IMR-90 (cell line): ENCODE results near the gene TGFBR1. TPM values are rescaled to one million over a fixed set of nuclear protein-coding genes. Genes with fewer than 3 reads are reported as not detected.

Experiments
- ATAC-seq: fragments of 200-7000 bp; cut with Tn5 transposase; 2 replicates; pipeline ENCODE4 v1.9.1; 2020; ENCODE audit warnings: low read depth, mild to moderate bottlenecking, moderate library complexity
- BruUV-seq: library from RNA; stranded (reverse); fragments of 400-500 nt; replicated peaks from 2 replicates; lab custom pipeline; 2021; lab: Mats Ljungman, UMichigan
- CTCF ChIA-PET: fragments of 300-600 bp; formaldehyde crosslinking; extraction: SDS; loops from one replicate; lab custom pipeline; 2021; ENCODE audit warnings: antibody characterized with exemption; lab: Yijun Ruan, JAX
- POLR2A ChIA-PET: fragments of 300-600 bp; sonication (Branson Sonifier 250); formaldehyde crosslinking; loops from one replicate; lab custom pipeline; 2022; ENCODE audit warnings: antibody characterized with exemption; ENCODE audit not compliant: unreplicated experiment; lab: Charles Lee
- DNase-seq: peaks from one replicate; pipeline ENCODE4 v3.0.0; 2013
- H2AFZ ChIP-seq: replicated peaks from 2 replicates; pipeline ENCODE3; 2013; ENCODE audit warnings: low read length, mild to moderate bottlenecking; ENCODE audit not compliant: poor library complexity
- H2AK5ac ChIP-seq: 2 replicates; pipeline ENCODE4 v1.6.1; 2013; ENCODE audit warnings: low read depth, low read length, inconsistent platforms
- H2AK9ac ChIP-seq: replicated peaks from 2 replicates; pipeline ENCODE3; 2013; ENCODE audit warnings: mild to moderate bottlenecking, low read depth, low read length, moderate library complexity; ENCODE audit not compliant: poor library complexity
- H2BK120ac ChIP-seq: 2 replicates; pipeline ENCODE4 v1.6.1; 2013; ENCODE audit warnings: low read depth, low read length, inconsistent platforms
- H2BK15ac ChIP-seq: 3 replicates; pipeline ENCODE4 v1.6.1; 2013; ENCODE audit warnings: low read depth, low read length, inconsistent platforms
- H2BK20ac ChIP-seq: 2 replicates; pipeline ENCODE4 v1.6.1; 2013; ENCODE audit warnings: low read depth, mild to moderate bottlenecking, inconsistent platforms, low read length, moderate library complexity
- H2BK5ac ChIP-seq: 2 replicates; pipeline ENCODE4 v1.6.1; 2013; ENCODE audit warnings: mild to moderate bottlenecking, low read depth, low read length, inconsistent platforms; ENCODE audit not compliant: poor library complexity, severe bottlenecking
- H3K14ac ChIP-seq: replicated peaks from 2 replicates; pipeline ENCODE4 v1.6.1; 2013; ENCODE audit warnings: low read depth, low read length, inconsistent platforms
- H3K18ac ChIP-seq: 2 replicates; pipeline ENCODE4 v1.6.1; 2013; ENCODE audit warnings: low read depth, low read length, control low read depth
- H3K23ac ChIP-seq: 2 replicates; pipeline ENCODE4 v1.6.1; 2013; ENCODE audit warnings: low read depth, low read length, inconsistent platforms
- H3K27ac ChIP-seq: 2 replicates; pipeline ENCODE4 v1.5.1; 2013; ENCODE audit warnings: mild to moderate bottlenecking, control low read depth, low read length; ENCODE audit not compliant: insufficient read depth
- H3K27me3 ChIP-seq: 2 replicates; pipeline ENCODE4 v1.6.1; 2013; ENCODE audit warnings: low read length; ENCODE audit not compliant: control insufficient read depth, insufficient read depth
- H3K36me3 ChIP-seq: 2 replicates; pipeline ENCODE4 v1.6.1; 2013; ENCODE audit warnings: low read length, mixed read lengths; ENCODE audit not compliant: control insufficient read depth, insufficient read depth
- H3K4ac ChIP-seq: 2 replicates; pipeline ENCODE4 v1.6.1; 2013; ENCODE audit warnings: low read depth, low read length, inconsistent platforms
- H3K4me1 ChIP-seq: 2 replicates; pipeline ENCODE4 v1.6.1; 2013; ENCODE audit warnings: low read length, mixed read lengths; ENCODE audit not compliant: control insufficient read depth, insufficient read depth
- H3K4me2 ChIP-seq: 2 replicates; pipeline ENCODE4 v1.6.1; 2013; ENCODE audit warnings: low read depth, mild to moderate bottlenecking, control low read depth, low read length, moderate library complexity
- H3K4me3 ChIP-seq: 2 replicates; pipeline ENCODE4 v1.5.1; 2013; ENCODE audit warnings: low read depth, mild to moderate bottlenecking, control low read depth, low read length, moderate library complexity; ENCODE audit not compliant: insufficient read depth
- H3K56ac ChIP-seq: 2 replicates; pipeline ENCODE4 v1.6.1; 2013; ENCODE audit warnings: low read length, inconsistent platforms; ENCODE audit not compliant: insufficient read depth; ENCODE audit errors: extremely low read depth
- H3K79me1 ChIP-seq, 2 experiments: 2 replicates each; pipeline ENCODE4 v1.6.1; 2013; ENCODE audit warnings: low read length in 2 of 2, inconsistent platforms in 1 of 2, low read depth in 1 of 2
- H3K9ac ChIP-seq: 2 replicates; pipeline ENCODE4 v1.6.1; 2013; ENCODE audit warnings: low read depth, low read length, control low read depth
- H3K9me1 ChIP-seq: 2 replicates; pipeline ENCODE4 v1.6.1; 2013; ENCODE audit warnings: low read length, inconsistent platforms; ENCODE audit not compliant: insufficient read depth
- H3K9me3 ChIP-seq: 2 replicates; pipeline ENCODE4 v1.6.1; 2013; ENCODE audit warnings: low read length; ENCODE audit not compliant: control insufficient read depth, insufficient read depth
- H4K20me1 ChIP-seq: 2 replicates; pipeline ENCODE4 v1.6.1; 2013; ENCODE audit warnings: low read length, inconsistent platforms; ENCODE audit not compliant: insufficient read depth
- H4K5ac ChIP-seq: 2 replicates; pipeline ENCODE4 v1.6.1; 2013; ENCODE audit warnings: mild to moderate bottlenecking, low read depth, low read length, control low read depth
- H4K8ac ChIP-seq, 2 experiments: 2 replicates each; pipeline ENCODE4 v1.6.1; 2013; ENCODE audit warnings: low read depth in 2 of 2, low read length in 2 of 2, control low read depth in 1 of 2, inconsistent platforms in 1 of 2
- H4K91ac ChIP-seq: 2 replicates; pipeline ENCODE4 v1.6.1; 2013; ENCODE audit warnings: low read depth, low read length, inconsistent platforms; ENCODE audit not compliant: insufficient read depth
- FOS ChIP-seq: fragments of 150-350 bp; IDR thresholded peaks from 2 replicates; pipeline ENCODE4 v1.6.1; 2016; ENCODE audit warnings: low read depth, low read length
- POLR2A ChIP-seq: IDR thresholded peaks from 2 replicates; pipeline ENCODE4 v1.6.1; 2012; ENCODE audit warnings: mild to moderate bottlenecking, low read depth, low read length
- RAD21 ChIP-seq: IDR thresholded peaks from 2 replicates; pipeline ENCODE4 v1.6.1; 2012; ENCODE audit warnings: low read length, improper control_type of control experiment
- RCOR1 ChIP-seq: IDR thresholded peaks from 2 replicates; pipeline ENCODE4 v1.6.1; 2012; ENCODE audit warnings: mild to moderate bottlenecking, low read length, improper control_type of control experiment; ENCODE audit not compliant: insufficient replicate concordance
- WGBS, 2 experiments: methylation state at CpG; one replicate each; pipeline versions ENCODE4 v1.1.5 to v1.1.7; 2013; ENCODE audit warnings: missing lambda C conversion rate in 2 of 2; ENCODE audit not compliant: insufficient read length in 1 of 2; ENCODE audit errors: extremely low coverage in 2 of 2; 5-methylcytosine and 5-hydroxymethylcytosine counted together
- dilution Hi-C: fragments of 300-500 bp; cut with HindIII; formaldehyde crosslinking; loops from one replicate; pipeline ENCODE4 v1.14.3; 2018; ENCODE audit warnings: low sequenced_read_pairs; ENCODE audit not compliant: unreplicated experiment
- in situ Hi-C: fragments of 300-500 bp; cut with MboI; formaldehyde crosslinking; loops from 3 replicates; pipeline ENCODE4 v1.14.3; 2019; ENCODE audit warnings: low sequenced_read_pairs, inconsistent platforms, mixed read lengths
- intact Hi-C: fragments of 100-400 bp; cut with micrococcal nuclease; formaldehyde crosslinking; loops from 2 replicates; pipeline ENCODE4 v1.10.0; 2022
- polyA plus RNA-seq, 3 experiments: library from polyadenylated mRNA; depleted of rRNA; stranded (reverse); fragments of >200 nt; gene quantifications; 2 replicates each; pipeline ENCODE4 v1.2.3, GENCODE V29; 2012; ENCODE audit warnings: low replicate concordance in 1 of 3
- total RNA-seq: library from RNA; depleted of rRNA; stranded (reverse); fragments of >200 nt; gene quantifications from 2 replicates; pipeline ENCODE4 v1.2.3, GENCODE V29; 2012

Gene TGFBR1
- total and polyA plus RNA-seq, 2 of the 4 experiments (the other 2 are of a cell fraction): 15.1 to 75.3 TPM

- BruUV-seq: no TSS peak
- POLR2A ChIA-PET: no interaction called here
- no peaks in the 10 kb centered on the region for H3K9me1 ChIP-seq
These were observed 62.2 kb downstream of the TGFBR1 start for GRCh38 chr9:99167119-99167518.

More at GRCh38 chr9:99167119-99167518, 62.2 kb downstream of the TGFBR1 start:
- Histone ChIP-seq H3K9ac (no peak overlapping the region), H4K91ac (no peak overlapping the region), H2AK9ac (no peak overlapping the region), H3K14ac (no peak overlapping the region), H3K18ac (no peak overlapping the region), H2BK5ac (no peak overlapping the region), H2BK120ac (no peak overlapping the region), H3K9me3 (no peaks in the 10 kb centered on the region), H3K36me3 (no peaks in the 10 kb centered on the region), H4K8ac (no peak overlapping the region), H2BK20ac (no peak overlapping the region), H3K4me2 (no peak overlapping the region), H3K27ac (no peak overlapping the region), H3K4me1 (no peaks in the 10 kb centered on the region; the same call in 1 of the 2 replicates), H2BK15ac (no peak overlapping the region), H4K20me1 (no peaks in the 10 kb centered on the region), H2AFZ (no peak overlapping the region), H3K79me1 (no peaks in the 10 kb centered on the region), H4K5ac (no peak overlapping the region), H3K56ac (no peak overlapping the region), H3K23ac (no peak overlapping the region), H2AK5ac (no peak overlapping the region), H3K4ac (no peak overlapping the region), H3K4me3 (no peak overlapping the region), H3K27me3 (peaks cover 26% of the 10 kb centered on the region)
- no peak for TF ChIP-seq RCOR1
- TF ChIP-seq POLR2A: no peak
- TF ChIP-seq FOS: no peak
- TF ChIP-seq RAD21: no peak
- 100% methylated on average over 1 of the region's 4 CpGs; no CpG with 5 or more reads in 1 of the 2 experiments for WGBS, 2 experiments
- DNase-seq (no peak), ATAC-seq (no peak)
- in situ Hi-C loops: no loop called here
- intact Hi-C loops: loop anchor here (10.0 kb wide), 1 partner anchor 58 kb away; the partner anchor contains the start of genes ALG2 and SEC61B
- CTCF ChIA-PET: interaction anchor here (1.1 kb wide), 1 partner anchor 11 kb away, joined by 3 read pairs; no protein-coding TSS in a partner anchor
- dilution Hi-C loops: no loop called here
